HG03196 (cell line): ENCODE measurements around the gene OTUB1.

Experiments used
- ATAC-seq: cut with Tn5 transposase; IDR thresholded peaks from one replicate; pipeline ENCODE4 v1.9.1; 2021; ENCODE audit not compliant: unreplicated experiment

Gene OTUB1

GRCh38 chr11:64022125-64022784, 36.0 kb downstream of the OTUB1 start:
- no peak for ATAC-seq

DNA sequence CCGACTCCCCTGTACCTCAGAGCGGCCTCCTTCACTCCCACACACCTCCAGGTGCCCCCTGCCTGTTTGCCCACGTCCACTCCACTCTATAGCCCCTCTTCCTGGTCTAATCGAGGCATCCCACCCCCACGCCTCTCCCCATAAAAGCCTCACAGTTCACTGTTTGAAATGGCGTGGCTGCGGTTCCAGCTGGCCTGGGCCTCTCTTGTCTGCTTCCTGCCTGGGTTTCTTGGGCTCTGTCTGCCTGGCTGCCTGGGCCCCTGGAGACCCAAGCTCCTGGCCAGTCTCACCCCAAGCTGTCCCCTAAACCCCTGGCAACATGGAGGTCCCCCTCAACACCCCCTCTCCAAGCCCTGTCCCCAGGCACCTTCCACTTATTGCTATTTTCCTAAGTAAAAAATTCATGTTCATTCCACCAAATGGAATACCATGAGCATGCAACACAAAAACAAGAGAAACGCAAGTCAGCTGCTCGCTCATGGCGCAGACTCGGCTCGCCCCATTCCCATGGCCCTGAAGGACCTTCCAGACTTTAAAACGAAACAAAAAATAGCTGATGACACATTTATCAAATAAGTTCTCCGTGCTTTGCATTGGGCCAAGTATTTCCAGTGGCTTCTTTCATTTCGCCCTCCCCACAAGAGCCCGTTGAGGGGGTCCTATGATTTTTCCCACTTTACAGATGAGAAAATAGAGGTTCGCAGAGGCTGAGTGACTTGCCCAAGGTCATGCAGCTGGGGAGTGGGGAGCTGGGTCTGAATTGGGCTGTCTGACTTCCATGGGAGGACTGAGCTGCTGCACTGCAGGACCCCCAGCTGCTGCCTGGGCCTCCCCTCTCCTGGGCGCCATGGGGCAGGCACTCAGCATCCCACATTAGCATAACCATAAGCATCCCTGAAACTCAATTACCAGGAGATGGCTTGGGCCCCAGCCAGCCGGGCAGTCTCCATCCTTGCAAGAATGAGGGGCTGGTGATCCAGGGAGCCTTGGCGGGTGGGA, 37.8 kb downstream of the OTUB1 start:
- ATAC-seq = no peak

GRCh38 chr11:64025205-64025604, 39.0 kb downstream of the OTUB1 start:
- no peak for ATAC-seq

GRCh38 chr11:64026575-64027205, 40.5 kb downstream of the OTUB1 start:
- no peak for ATAC-seq

DNA sequence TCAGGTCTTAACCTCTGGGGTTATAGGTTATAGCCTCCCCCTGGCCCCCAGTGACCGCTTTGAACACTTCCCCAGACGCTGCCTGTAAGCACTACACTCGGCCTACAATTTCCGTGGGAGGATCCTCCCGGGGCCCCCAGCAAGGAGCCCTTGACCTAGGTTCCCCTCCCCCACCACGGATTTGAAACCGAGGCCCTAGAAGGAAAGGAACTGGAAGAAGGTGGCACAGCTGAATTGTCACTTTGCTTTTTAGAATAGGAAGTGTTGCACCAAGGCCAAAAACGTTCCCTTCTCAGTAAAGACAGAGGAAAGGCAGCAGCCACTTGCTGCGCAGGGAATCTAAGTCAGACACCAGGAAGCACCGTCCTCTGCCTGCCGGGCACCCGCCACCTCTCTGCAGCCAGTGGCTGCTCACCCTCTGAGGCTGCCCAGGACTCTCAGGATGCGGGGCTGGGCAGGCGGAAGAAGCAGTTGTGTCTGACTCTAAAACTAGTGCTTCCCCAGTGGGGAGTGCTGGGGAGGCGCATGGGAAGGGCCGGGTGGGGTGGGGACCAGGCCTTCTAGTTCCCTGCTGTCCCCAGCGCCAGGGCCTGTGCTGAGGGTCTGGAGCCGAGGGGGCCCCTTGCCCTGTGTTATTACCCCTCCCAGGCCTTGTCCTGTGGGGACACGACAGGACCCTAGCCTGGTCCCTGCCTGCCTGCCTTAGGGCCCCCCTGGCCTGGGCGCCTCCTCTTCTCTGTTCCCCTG, 41.6 kb downstream of the OTUB1 start:
- ATAC-seq = no peak

DNA sequence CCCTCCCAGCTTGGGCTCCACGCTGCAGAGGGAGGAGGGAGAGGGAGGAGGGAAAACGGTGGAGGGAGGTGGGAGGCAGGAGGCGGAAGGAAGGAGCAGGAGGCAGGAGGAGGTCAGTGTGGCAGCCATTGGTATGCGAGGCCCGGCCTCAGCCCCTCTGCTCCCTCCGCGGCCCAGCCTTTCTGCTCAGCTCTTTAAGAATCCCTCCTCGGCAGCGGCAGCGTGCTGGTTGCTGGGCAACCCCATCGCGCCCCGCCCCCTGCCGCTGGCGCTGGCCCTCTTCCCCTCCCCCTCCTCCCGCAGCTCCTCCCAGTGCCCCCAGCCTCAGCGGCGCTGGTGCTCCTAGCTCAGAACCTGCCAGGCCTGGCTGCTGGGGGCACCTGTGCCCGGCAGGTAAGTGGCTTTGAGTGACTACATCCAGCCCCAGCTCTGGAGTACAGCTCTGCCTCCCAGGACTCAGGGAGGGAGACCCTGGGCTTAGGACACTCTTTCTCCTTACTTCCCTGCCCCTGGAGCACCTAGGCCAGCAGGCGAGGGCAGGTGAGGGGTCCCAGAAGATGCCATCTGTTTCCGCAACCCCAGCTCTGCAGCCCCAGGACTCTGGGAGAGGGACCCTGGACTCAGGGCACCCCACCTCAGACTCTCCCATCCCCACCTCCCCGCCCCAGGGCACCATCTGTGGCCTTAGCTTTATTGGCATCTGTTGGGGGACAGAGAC, 42.3 kb downstream of the OTUB1 start:
- ATAC-seq = no peak

DNA sequence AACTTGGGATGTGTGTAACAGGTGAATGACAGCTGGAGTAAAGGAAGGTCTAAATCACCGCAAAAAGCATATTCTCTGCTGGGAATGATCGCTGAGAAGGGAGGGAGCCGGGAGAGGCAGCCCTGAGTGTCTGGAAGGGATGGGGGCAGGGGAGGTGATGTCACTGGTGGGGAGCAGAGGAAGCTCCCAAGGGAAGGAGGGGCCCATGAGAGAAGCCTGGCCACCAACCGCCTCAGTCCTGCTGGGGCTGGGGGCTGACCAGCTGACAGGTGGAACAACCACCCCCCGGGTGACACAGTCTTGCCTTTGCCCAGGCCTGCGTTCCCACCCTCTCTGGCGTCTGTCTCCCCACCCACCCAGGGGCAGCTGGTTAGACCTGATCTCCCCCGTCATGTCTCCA, 43.5 kb downstream of the OTUB1 start:
- ATAC-seq = no peak

DNA sequence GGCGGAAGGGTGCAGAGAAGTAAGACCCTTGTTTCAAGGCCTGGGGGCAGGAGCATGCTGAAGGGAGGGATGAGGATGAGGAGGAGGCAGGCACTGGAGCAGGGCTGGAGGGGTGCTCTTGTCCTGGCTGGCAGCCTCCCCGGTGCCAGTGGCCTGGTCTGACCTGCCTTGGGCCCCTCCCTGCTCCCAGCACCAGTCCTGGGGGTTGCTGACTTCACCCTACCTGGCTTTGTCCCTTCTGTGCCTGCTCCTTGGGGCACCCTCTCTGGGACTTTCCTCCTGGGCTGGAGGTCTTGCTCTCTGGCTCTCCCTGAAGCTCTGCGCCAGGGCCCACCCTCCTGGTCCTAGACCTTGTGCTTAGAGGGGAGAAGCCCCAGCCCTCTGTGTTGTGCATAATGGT, 44.8 kb downstream of the OTUB1 start:
- no peak for ATAC-seq

DNA sequence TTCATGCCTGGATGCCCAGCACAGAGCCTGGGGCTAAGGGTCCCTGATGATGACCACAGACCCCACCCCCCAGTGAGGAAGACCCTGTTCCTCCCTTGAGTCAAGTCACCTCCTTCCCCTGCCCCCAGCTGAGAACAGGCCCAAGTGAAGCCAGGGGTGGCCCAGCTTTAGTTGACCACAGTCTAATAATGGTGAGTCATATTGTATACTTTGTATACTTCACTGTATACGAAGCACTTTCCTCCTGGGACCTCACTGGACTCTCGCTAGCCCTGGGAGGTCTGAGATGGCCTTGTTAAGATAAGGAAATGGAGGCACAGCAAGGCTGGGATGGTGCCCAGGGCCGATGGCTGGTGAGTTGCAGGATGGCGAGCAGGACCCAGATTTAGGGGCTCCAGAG, 45.8 kb downstream of the OTUB1 start:
- no peak for ATAC-seq

GRCh38 chr11:64034411-64034811, 48.2 kb downstream of the OTUB1 start:
- no peak for ATAC-seq

- no peak for ATAC-seq
Measured at GRCh38 chr11:64035081-64035524, 48.9 kb downstream of the OTUB1 start.

DNA sequence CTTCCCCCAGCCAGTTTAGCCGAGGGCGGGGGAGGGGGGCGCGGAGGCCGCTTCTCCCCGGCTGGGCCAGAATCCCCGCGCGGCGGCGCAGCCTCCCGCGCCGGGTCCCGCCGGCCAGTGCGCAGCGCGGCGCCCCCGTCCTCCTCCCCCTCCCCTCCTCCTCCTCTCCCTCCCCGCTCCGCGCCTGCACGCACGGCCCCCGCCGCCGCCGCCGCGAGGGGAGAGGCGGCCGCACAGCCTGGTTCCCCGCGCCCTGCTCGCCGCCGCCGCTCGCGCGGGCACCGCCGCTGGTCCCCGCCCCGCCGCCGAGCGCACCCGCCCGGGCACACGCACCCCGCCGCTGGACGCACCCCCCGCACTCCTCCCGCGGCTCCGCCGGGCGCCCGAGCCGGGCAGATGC, 49.3 kb downstream of the OTUB1 start, which contains the start of gene FLRT1:
FLRT1 (plus strand) TSS at position 356 of the 400 bp plus-strand sequence. CDS start 80,337 bp downstream, outside the sequence.
- ATAC-seq = no peak

DNA sequence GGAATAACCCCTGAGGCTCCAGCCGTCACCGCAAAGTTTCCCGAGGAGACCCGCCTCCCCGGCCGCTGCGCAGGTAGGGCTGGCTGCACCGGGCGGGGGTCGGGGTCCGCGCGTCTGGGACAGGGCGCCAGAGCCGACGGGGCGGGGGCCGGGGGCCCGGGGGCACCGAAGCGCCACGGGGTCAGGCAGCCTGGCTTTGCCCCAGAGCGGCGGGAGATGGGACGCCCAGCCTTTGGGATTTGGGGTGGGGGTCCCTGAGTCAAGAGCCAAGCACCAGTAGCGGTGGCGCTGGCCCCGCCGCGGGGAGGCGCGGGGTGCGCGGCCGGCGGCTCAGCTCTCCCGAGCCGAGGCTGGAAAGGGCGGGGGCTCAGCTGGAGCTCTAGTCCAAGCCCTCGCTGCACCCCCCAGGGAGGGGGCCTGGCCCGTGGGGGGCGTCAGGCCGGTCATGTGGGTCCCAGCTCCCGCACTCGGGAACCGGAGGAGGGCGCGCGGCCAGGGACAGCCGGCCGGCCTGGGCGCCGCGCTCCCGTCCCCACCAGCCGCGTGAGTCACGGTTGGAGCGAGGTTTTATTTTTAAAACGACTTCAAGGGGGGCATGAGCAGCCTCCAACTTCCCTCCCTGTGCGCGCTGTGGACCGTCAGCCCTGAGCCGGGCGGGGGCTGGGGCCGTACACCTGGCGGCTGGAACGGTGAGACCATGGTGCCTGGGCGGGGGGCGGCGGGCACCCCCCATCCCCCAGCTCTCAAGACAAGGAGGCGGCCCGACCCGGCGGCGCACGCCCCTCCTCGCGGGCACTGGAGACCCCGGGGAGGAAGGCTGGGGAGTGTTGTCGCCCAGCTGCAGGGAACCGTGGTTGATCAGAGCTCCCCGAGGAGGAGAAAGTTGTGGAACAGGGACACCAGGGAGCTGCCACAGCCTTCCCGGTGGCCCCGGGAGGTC, 50.1 kb downstream of the OTUB1 start:
- ATAC-seq = no peak

DNA sequence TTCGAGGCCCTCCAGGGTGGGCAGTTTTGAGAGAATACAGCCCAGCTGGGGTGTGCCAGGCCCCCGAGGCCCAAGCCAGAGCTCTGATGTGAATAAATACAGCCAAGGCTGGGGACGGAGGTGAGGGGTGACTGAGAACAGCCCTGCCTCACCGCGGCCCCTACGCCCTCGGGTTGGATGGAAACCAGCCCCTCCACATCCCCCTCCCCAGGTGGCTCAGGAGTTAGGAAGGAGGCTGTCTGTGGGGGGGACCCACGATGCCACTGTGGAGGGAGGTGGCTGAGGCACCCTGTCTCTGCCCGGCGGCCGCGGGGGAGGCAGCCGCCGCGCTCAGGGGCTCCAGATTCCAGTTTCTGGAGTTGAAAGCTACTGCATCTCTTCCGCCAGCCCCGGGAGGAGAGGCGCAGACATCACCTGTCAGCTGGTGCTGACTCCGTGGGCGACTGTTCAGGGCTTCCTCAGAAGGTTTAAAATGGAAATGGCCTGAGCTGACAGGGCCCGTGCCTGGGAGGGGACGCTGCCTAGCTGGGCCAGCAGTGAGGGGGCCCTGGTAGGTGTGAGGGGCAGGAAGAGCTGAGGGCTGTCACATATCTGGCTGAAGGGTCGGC, 50.9 kb downstream of the OTUB1 start:
- no peak for ATAC-seq

- ATAC-seq = no peak
Measured at GRCh38 chr11:64038500-64038899, 52.3 kb downstream of the OTUB1 start.

DNA sequence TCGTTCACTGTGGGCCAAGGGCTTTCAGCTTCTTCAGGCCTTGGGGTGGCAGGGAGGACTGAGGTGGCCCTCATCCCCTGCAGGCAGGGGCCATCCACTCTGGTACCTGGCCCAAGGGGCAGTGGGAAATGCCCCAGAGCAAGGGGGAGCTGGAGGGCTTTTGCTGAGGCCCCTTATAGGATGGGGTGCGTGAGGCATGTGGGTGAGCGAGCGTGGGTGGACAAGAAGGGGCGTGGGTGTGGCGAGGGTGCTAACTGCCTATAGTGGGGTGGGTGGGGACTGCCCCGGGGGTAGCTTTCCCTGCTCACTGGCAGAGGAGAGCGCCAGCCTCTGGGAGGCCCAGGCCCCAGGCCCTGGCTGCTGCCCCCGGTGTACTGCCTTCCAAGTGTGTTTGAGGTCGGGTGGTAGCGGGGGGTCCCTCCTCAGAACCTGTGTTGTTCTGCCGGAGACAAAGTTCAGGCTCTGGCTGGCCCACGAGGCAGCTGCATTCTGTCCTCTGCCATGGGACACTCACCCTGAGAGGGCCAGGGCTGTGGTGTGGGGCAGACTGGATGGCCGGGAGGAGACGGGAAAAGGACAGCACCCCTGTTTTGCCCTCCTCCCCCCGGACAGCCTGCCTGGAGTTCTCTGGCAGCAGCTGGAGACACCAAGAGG, 52.9 kb downstream of the OTUB1 start:
- no peak for ATAC-seq

- ATAC-seq = no peak
Measured at GRCh38 chr11:64040684-64041322, 54.6 kb downstream of the OTUB1 start.

DNA sequence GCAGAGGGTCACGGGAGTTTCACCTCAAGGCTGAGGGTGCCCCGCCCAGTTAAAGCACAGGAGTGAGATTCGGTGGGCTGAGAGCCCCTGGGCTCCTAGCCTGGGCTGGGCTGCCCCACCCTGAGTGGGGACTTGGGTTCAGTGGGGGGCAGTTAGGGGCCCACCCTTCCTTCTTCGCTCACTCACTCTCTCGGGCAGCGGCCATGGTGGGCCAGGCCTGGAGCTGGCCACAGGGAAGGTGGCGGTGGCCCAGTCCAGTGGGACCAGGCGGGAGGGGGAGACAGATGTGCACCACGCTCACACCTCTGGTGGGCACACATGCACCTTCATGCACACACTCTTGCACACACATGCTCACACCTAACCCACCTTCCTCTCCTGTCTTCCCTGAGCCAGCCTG, 55.6 kb downstream of the OTUB1 start:
- ATAC-seq = no peak
